Panc1 (cell line): ENCODE measurements around the gene GREB1L.

Experiments used
- POLR2AphosphoS5 ChIP-seq: IDR thresholded peaks from 2 replicates; pipeline ENCODE4 v1.6.1; 2012; ENCODE audit warnings: mild to moderate bottlenecking, low read depth, low read length, moderate library complexity
- SIN3A ChIP-seq: IDR thresholded peaks from 2 replicates; pipeline ENCODE4 v1.6.1; 2012; ENCODE audit warnings: low read depth, mild to moderate bottlenecking, low read length, moderate library complexity, borderline replicate concordance; ENCODE audit not compliant: insufficient read depth
- TCF7L2 ChIP-seq: IDR thresholded peaks from 2 replicates; pipeline ENCODE4 v1.6.1; 2011; ENCODE audit warnings: mild to moderate bottlenecking, low read depth, low read length, inconsistent platforms
- TF ChIP-seq, protein P1 (sequence below): fragments of 450-650 bp; IDR thresholded peaks from 2 replicates; pipeline ENCODE4 v1.5.1; 2017; ENCODE audit warnings: mild to moderate bottlenecking
- TF ChIP-seq, protein P2 (sequence below), 2 experiments: IDR thresholded peaks; 2 replicates each; pipeline ENCODE4 v1.6.1; 2011 to 2012; ENCODE audit warnings: low read depth in 2 of 2, control low read depth in 1 of 2, low read length in 1 of 2, mild to moderate bottlenecking in 1 of 2, moderate library complexity in 1 of 2; ENCODE audit not compliant: insufficient read depth in 1 of 2

DNA sequence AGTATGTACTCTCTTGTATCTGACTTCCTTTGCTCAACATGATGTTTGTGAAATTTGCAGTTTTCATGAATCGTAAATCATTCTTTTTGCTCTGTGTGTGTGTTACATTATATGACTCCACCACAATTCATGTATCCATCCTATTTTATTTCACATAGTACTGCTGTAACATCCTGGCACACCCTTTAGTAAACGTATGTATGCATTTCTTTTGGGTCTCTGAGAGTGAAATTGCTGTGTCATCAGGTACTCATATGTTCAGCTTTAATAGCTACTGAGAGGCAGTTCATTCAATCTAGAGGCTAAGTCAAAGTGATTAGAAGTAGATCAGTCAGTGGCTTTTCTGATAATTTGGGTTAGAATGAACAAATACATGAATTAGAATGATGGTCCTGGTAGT is 239.7 kb downstream of the GREB1L start:
- TF ChIP-seq, protein P1, sequence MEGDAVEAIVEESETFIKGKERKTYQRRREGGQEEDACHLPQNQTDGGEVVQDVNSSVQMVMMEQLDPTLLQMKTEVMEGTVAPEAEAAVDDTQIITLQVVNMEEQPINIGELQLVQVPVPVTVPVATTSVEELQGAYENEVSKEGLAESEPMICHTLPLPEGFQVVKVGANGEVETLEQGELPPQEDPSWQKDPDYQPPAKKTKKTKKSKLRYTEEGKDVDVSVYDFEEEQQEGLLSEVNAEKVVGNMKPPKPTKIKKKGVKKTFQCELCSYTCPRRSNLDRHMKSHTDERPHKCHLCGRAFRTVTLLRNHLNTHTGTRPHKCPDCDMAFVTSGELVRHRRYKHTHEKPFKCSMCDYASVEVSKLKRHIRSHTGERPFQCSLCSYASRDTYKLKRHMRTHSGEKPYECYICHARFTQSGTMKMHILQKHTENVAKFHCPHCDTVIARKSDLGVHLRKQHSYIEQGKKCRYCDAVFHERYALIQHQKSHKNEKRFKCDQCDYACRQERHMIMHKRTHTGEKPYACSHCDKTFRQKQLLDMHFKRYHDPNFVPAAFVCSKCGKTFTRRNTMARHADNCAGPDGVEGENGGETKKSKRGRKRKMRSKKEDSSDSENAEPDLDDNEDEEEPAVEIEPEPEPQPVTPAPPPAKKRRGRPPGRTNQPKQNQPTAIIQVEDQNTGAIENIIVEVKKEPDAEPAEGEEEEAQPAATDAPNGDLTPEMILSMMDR = no peak
- TF ChIP-seq, protein P2, sequence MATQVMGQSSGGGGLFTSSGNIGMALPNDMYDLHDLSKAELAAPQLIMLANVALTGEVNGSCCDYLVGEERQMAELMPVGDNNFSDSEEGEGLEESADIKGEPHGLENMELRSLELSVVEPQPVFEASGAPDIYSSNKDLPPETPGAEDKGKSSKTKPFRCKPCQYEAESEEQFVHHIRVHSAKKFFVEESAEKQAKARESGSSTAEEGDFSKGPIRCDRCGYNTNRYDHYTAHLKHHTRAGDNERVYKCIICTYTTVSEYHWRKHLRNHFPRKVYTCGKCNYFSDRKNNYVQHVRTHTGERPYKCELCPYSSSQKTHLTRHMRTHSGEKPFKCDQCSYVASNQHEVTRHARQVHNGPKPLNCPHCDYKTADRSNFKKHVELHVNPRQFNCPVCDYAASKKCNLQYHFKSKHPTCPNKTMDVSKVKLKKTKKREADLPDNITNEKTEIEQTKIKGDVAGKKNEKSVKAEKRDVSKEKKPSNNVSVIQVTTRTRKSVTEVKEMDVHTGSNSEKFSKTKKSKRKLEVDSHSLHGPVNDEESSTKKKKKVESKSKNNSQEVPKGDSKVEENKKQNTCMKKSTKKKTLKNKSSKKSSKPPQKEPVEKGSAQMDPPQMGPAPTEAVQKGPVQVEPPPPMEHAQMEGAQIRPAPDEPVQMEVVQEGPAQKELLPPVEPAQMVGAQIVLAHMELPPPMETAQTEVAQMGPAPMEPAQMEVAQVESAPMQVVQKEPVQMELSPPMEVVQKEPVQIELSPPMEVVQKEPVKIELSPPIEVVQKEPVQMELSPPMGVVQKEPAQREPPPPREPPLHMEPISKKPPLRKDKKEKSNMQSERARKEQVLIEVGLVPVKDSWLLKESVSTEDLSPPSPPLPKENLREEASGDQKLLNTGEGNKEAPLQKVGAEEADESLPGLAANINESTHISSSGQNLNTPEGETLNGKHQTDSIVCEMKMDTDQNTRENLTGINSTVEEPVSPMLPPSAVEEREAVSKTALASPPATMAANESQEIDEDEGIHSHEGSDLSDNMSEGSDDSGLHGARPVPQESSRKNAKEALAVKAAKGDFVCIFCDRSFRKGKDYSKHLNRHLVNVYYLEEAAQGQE (IDR thresholded peaks at IDR 0.05; ENCODE audit: insufficient read depth in 1 of 2, low read depth in 2 of 2, low read length in 1 of 2) = no peak
- no peak for TF ChIP-seq TCF7L2
- no peak for TF ChIP-seq POLR2AphosphoS5
- TF ChIP-seq SIN3A = no peak
